HG03064 (cell line): ENCODE data around the gene MITF.

Experiments
- ATAC-seq: cut with Tn5 transposase; IDR thresholded peaks from one replicate; pipeline ENCODE4 v1.9.1; 2021; ENCODE audit warnings: low read depth; ENCODE audit not compliant: unreplicated experiment

Gene MITF

GRCh38 chr3:69941439-69942176, 202.3 kb downstream of the MITF start:
- ATAC-seq, result no peak

GRCh38 chr3:69944931-69945493, 205.7 kb downstream of the MITF start:
- no peak for ATAC-seq

- no peak for ATAC-seq
These were observed 209.1 kb downstream of the MITF start for GRCh38 chr3:69948246-69948862.

- no peak for ATAC-seq
These were observed 212.4 kb downstream of the MITF start for GRCh38 chr3:69951616-69952015.

- ATAC-seq, result no peak
These were observed 220.3 kb downstream of the MITF start for GRCh38 chr3:69959581-69959980.

GRCh38 chr3:69961706-69962439, 222.6 kb downstream of the MITF start:
- ATAC-seq, result no peak

GRCh38 chr3:69963643-69964042, 224.4 kb downstream of the MITF start:
- ATAC-seq, result no peak

- ATAC-seq, result no peak
These were observed 227.9 kb downstream of the MITF start for GRCh38 chr3:69967156-69967555.

- no peak for ATAC-seq
These were observed 231.6 kb downstream of the MITF start for GRCh38 chr3:69970827-69971226.

GRCh38 chr3:69972672-69973071, 233.4 kb downstream of the MITF start:
- ATAC-seq, result no peak

GRCh38 chr3:69976021-69976420, 236.8 kb downstream of the MITF start:
- no peak for ATAC-seq

GRCh38 chr3:69983546-69984265, 244.4 kb downstream of the MITF start:
- ATAC-seq, result no peak

- ATAC-seq, result no peak
These were observed 246.0 kb downstream of the MITF start for GRCh38 chr3:69985266-69985665.

- no peak for ATAC-seq
These were observed 247.2 kb downstream of the MITF start for GRCh38 chr3:69986419-69986818.

GRCh38 chr3:69987833-69988232, 248.6 kb downstream of the MITF start:
- no peak for ATAC-seq

GRCh38 chr3:69993757-69994156, 254.5 kb downstream of the MITF start:
- ATAC-seq, result no peak

GRCh38 chr3:69994919-69995318, 255.7 kb downstream of the MITF start:
- ATAC-seq, result no peak

- no peak for ATAC-seq
These were observed 258.5 kb downstream of the MITF start for GRCh38 chr3:69997631-69998307.

GRCh38 chr3:69998759-69999139, 259.5 kb downstream of the MITF start:
- ATAC-seq, result no peak
